NK-92 (cell line): ENCODE data around the gene SGSH.
"Not testable (repeated sequence)": the region's sequence is repeated elsewhere in the genome, so short reads cannot be mapped to it uniquely, and the experiment has no call there.

Source experiments
- DNase-seq: peaks from one replicate; lab custom pipeline; 2025; ENCODE audit not compliant: unreplicated experiment; lab: John Stamatoyannopoulos, UW

Gene SGSH

GRCh38 chr17:80253631-80254395, 33.7 kb upstream of the SGSH start:
- DNase-seq, result no peak

GRCh38 chr17:80252871-80253270, 32.7 kb upstream of the SGSH start:
- no peak for DNase-seq

- DNase-seq, result no peak
Measured at GRCh38 chr17:80251966-80252365, 31.8 kb upstream of the SGSH start.

GRCh38 chr17:80248894-80249710, 29.0 kb upstream of the SGSH start:
- DNase-seq, result no peak

- no peak for DNase-seq
Measured at GRCh38 chr17:80248001-80248893, 28.1 kb upstream of the SGSH start.

- DNase-seq, result no peak
Measured at GRCh38 chr17:80247561-80247960, 27.4 kb upstream of the SGSH start.

- no peak for DNase-seq
Measured at GRCh38 chr17:80246726-80247125, 26.6 kb upstream of the SGSH start.

GRCh38 chr17:80246266-80246681, 26.1 kb upstream of the SGSH start:
- DNase-seq, result no peak

GRCh38 chr17:80245566-80246265, 25.6 kb upstream of the SGSH start:
- no peak for DNase-seq

- DNase-seq, result no peak
Measured at GRCh38 chr17:80244871-80245509, 24.9 kb upstream of the SGSH start.

GRCh38 chr17:80244448-80244847, 24.3 kb upstream of the SGSH start:
- DNase-seq, result not testable (repeated sequence)

GRCh38 chr17:80243526-80244433, 23.6 kb upstream of the SGSH start:
- DNase-seq, result no peak

GRCh38 chr17:80242505-80242904, 22.4 kb upstream of the SGSH start:
- DNase-seq, result no peak

- no peak for DNase-seq
Measured at GRCh38 chr17:80237386-80237785, 17.3 kb upstream of the SGSH start.

- DNase-seq, result no peak
Measured at GRCh38 chr17:80236911-80237310, 16.8 kb upstream of the SGSH start.

GRCh38 chr17:80233202-80233601, 13.1 kb upstream of the SGSH start:
- no peak for DNase-seq

- DNase-seq, result no peak
Measured at GRCh38 chr17:80232438-80232837, 12.3 kb upstream of the SGSH start.

- no peak for DNase-seq
Measured at GRCh38 chr17:80229011-80229410, 8.9 kb upstream of the SGSH start.

GRCh38 chr17:80228477-80228876, 8.3 kb upstream of the SGSH start:
- DNase-seq, result no peak
